Measurements from ENCODE around the gene RPRD1B. TPM values are rescaled to one million over a fixed set of nuclear protein-coding genes. Genes with fewer than 3 reads are reported as not detected.

Gene RPRD1B
- total and polyA plus RNA-seq, 2 of the 13 experiments (the other 11 are each of a cell fraction or from before 2014, with no cell fraction given), result 31.1 to 41.5 TPM

DNA sequence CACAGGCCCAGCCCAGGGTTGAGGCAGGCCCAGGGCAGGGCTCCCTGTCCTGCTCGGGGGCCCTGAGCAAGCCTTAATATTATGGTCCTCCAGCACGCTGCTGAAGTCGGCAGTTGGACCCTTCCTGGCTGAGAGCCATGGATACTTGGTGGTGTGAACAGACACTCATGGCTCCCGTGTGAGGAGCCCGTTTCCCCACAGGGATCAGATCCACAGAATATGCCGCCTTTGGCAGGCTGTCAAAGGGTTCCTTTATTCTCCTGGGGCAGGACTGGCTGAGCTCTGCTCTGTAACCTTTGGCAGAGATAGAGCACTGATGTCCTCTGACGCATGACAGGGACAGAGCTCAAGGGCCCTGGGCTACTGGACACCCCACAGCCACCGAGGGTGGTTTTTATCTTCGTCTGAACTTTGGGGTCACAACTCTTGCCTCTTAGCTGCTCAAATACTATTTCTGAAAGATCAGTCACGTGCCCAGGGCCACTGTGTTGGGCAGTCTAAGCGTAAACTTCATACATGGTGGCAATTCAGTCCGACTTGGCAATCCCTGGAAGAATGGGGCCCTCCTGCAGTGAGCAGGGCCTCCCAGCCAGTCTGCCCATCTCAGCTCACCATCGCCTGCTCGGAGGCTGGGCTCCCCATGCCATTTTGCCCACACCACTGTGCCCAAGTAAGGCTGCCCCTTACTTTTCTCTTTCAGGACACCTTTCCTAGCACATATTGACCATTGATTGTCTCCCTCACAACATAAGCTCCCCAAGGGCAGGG, 49.3 kb upstream of the RPRD1B start (continued):
- TF ChIP-seq MTERF4 (CRISPR knock-in tag; IDR thresholded peaks at IDR 0.05) (0 out of 2 replicates have a peak, but pooled peaks have one; percentile 58), SSRP1 (CRISPR knock-in tag; IDR thresholded peaks at IDR 0.05) (no peak), ZNF556 (CRISPR knock-in tag; IDR thresholded peaks at IDR 0.05; ENCODE audit: borderline replicate concordance) (no peak), DNMT1 (CRISPR knock-in tag; IDR thresholded peaks at IDR 0.05) (0 out of 2 replicates have a peak, but pooled peaks have one; percentile 82), USF2 (IDR thresholded peaks at IDR 0.05; ENCODE audit: low read depth, low read length) (peak; percentile 32; the same call in 1 of the 2 replicates), USF2 (CRISPR knock-in tag; IDR thresholded peaks at IDR 0.05; ENCODE audit: borderline replicate concordance) (peak; percentile 85), U2AF2 (IDR thresholded peaks at IDR 0.05; ENCODE audit: low read depth, low read length) (0 out of 2 replicates have a peak, but pooled peaks have one; percentile 29), ZNF792 (CRISPR knock-in tag; IDR thresholded peaks at IDR 0.05) (peak; percentile 72; the same call in 1 of the 2 replicates), ZHX2 (IDR thresholded peaks at IDR 0.05; ENCODE audit: low read depth) (peak; percentile 41; the same call in 1 of the 2 replicates), ZHX2 (CRISPR knock-in tag; IDR thresholded peaks at IDR 0.05; ENCODE audit: borderline replicate concordance) (no peak), HNRNPH1 (optimal IDR thresholded peaks at IDR 0.05; ENCODE audit: low read depth, low read length) (no peak), ZBTB7A (CRISPR knock-in tag; IDR thresholded peaks at IDR 0.05) (no peak; the same call in 1 of the 2 replicates), ZNF614 (CRISPR knock-in tag; IDR thresholded peaks at IDR 0.05; ENCODE audit: borderline replicate concordance) (peak; percentile 66; the same call in 1 of the 2 replicates), ZFP90 (CRISPR knock-in tag; IDR thresholded peaks at IDR 0.05; ENCODE audit: borderline replicate concordance) (no peak)
- TF ChIP-seq, protein P1, sequence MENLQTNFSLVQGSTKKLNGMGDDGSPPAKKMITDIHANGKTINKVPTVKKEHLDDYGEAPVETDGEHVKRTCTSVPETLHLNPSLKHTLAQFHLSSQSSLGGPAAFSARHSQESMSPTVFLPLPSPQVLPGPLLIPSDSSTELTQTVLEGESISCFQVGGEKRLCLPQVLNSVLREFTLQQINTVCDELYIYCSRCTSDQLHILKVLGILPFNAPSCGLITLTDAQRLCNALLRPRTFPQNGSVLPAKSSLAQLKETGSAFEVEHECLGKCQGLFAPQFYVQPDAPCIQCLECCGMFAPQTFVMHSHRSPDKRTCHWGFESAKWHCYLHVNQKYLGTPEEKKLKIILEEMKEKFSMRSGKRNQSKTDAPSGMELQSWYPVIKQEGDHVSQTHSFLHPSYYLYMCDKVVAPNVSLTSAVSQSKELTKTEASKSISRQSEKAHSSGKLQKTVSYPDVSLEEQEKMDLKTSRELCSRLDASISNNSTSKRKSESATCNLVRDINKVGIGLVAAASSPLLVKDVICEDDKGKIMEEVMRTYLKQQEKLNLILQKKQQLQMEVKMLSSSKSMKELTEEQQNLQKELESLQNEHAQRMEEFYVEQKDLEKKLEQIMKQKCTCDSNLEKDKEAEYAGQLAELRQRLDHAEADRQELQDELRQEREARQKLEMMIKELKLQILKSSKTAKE (CRISPR knock-in tag; IDR thresholded peaks at IDR 0.05; ENCODE audit: borderline replicate concordance), result no peak
